Tibial nerve (tissue), 4 donors: ENCODE results near the gene SMAD5. TPM values are rescaled to one million over a fixed set of nuclear protein-coding genes. Genes with fewer than 3 reads are reported as not detected.

Experiments
- DNase-seq, 2 donors: peaks; one replicate each; pipeline ENCODE4 v3.0.0-alpha.2; 2019; ENCODE audit warnings: low spot score in 2 of 2
- H3K27ac ChIP-seq, 4 donors: fragments of 200-600 bp; sonication (generic) in 3 of 4; one replicate each; pipeline ENCODE4 v1.5.1; 2017 to 2019; ENCODE audit warnings: mild to moderate bottlenecking in 1 of 4
- H3K27me3 ChIP-seq, 2 donors: fragments of 200-600 bp; sonication (generic) in 1 of 2; one replicate each; pipeline versions ENCODE4 v1.5.1 to v1.6.0; 2017 to 2019
- H3K36me3 ChIP-seq, 3 donors: fragments of 200-600 bp; sonication (generic); one replicate each; pipeline ENCODE4 v1.5.1; 2018 to 2019
- H3K4me1 ChIP-seq, 4 donors: fragments of 200-600 bp; sonication (generic) in 3 of 4; one replicate each; pipeline ENCODE4 v1.5.1; 2017 to 2019
- H3K4me3 ChIP-seq, 4 donors: fragments of 200-600 bp; sonication (generic) in 3 of 4; one replicate each; pipeline ENCODE4 v1.5.1; 2017 to 2019; ENCODE audit warnings: mild to moderate bottlenecking in 1 of 4, moderate library complexity in 1 of 4
- H3K9me3 ChIP-seq, 4 donors: fragments of 200-600 bp; sonication (generic) in 3 of 4; one replicate each; pipeline ENCODE4 v1.5.1; 2017 to 2019
- EP300 ChIP-seq, 2 donors: sonication (generic); formaldehyde crosslinking; IDR thresholded peaks; one replicate each; pipeline ENCODE4 v1.6.1; 2017; ENCODE audit warnings: antibody characterized with exemption in 2 of 2, mild to moderate bottlenecking in 1 of 2
- POLR2A ChIP-seq, 2 donors: fragments of 450-650 bp; IDR thresholded peaks; one replicate each; pipeline ENCODE4 v1.6.1; 2017; ENCODE audit warnings: antibody characterized with exemption in 2 of 2, mild to moderate bottlenecking in 2 of 2, moderate library complexity in 2 of 2
- WGBS, 2 donors: methylation state at CpG; one replicate each; pipeline ENCODE4 v1.1.5; 2018; 5-methylcytosine and 5-hydroxymethylcytosine counted together
- total RNA-seq, 4 donors: library from RNA; depleted of rRNA; stranded (reverse); fragments of >200 nt; gene quantifications; one replicate each; pipeline ENCODE4 v1.1.0, GENCODE V29; 2016
- TF ChIP-seq, protein P1 (sequence below), 5 experiments: fragments of 200-600 bp in 3 of 5; fragments of 450-650 bp in 2 of 5; sonication (generic) in 3 of 5; IDR thresholded peaks; one replicate each; pipeline ENCODE4 v1.5.1; 2016 to 2019; ENCODE audit warnings: antibody characterized with exemption in 5 of 5, mild to moderate bottlenecking in 3 of 5, moderate library complexity in 2 of 5

SMAD5 gene
- total RNA-seq, 4 donors from 2014 or later = 34.5 to 65.5 (median 54.3) TPM

DNA sequence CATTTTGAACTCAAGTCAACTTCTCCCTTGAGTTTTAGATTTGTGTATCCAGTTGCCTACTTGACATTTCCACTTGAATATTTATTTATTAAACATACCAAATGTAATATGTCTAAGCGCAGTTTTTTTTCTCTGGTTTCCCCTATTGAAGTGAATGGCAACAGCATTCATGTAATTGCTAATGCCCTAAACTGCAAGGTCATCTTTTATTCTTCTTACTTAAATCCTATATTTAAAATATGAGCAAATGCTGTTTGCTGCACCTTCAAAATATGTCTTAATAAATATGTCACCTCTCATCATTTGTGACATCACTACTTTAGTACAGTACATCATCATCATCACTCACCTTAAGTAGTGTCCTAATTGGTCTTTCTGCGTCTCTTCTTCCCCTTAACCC lies 22.4 kb downstream of the SMAD5 start:
- H3K36me3 ChIP-seq = peaks cover 0 to 33% (median 0%) of the 10 kb centered on the region in 3 donors
- no peak for TF ChIP-seq POLR2A (IDR thresholded peaks at IDR 0.05)
- TF ChIP-seq, protein P1, sequence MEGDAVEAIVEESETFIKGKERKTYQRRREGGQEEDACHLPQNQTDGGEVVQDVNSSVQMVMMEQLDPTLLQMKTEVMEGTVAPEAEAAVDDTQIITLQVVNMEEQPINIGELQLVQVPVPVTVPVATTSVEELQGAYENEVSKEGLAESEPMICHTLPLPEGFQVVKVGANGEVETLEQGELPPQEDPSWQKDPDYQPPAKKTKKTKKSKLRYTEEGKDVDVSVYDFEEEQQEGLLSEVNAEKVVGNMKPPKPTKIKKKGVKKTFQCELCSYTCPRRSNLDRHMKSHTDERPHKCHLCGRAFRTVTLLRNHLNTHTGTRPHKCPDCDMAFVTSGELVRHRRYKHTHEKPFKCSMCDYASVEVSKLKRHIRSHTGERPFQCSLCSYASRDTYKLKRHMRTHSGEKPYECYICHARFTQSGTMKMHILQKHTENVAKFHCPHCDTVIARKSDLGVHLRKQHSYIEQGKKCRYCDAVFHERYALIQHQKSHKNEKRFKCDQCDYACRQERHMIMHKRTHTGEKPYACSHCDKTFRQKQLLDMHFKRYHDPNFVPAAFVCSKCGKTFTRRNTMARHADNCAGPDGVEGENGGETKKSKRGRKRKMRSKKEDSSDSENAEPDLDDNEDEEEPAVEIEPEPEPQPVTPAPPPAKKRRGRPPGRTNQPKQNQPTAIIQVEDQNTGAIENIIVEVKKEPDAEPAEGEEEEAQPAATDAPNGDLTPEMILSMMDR (IDR thresholded peaks at IDR 0.05) = no peak
- no peak for TF ChIP-seq EP300 (IDR thresholded peaks at IDR 0.05)
- WGBS, 2 donors = 97 to 99% methylated on average over 2 of the region's 2 CpGs
- H3K27ac ChIP-seq = no peak overlapping the region
- no peaks in the 10 kb centered on the region for H3K9me3 ChIP-seq
- peaks cover 0 to 59% (median 6%) of the 10 kb centered on the region in 4 donors for H3K4me1 ChIP-seq
- no peak overlapping the region for H3K4me3 ChIP-seq
- DNase-seq = no peak
- H3K27me3 ChIP-seq = no peaks in the 10 kb centered on the region

DNA sequence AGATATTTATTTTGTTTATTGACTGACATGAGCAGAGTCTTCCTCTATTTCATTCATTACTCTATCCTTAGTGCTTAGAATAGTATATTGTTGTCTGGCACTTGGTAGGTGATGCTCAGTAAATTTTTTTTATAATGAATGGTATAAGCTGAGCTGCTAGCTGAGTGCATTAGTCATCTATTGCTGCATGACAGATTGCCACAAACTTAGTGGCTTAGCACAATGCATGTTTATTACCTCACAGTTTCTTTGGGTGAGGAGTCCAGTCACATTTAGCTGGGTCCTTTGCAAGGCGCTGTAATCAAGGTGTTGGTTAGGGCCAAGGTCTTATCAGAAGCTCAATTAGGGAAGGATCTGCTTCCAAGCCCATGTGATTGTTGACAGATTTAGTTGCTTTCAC lies 23.1 kb downstream of the SMAD5 start:
- WGBS, 2 donors = 95% methylated on average over 1 of the region's 1 CpG
- H3K36me3 ChIP-seq = peaks cover 0 to 38% (median 0%) of the 10 kb centered on the region in 3 donors
- no peak for TF ChIP-seq POLR2A (IDR thresholded peaks at IDR 0.05)
- no peak for TF ChIP-seq EP300 (IDR thresholded peaks at IDR 0.05)
- TF ChIP-seq, protein P1 (IDR thresholded peaks at IDR 0.05) = no peak
- H3K27me3 ChIP-seq = no peaks in the 10 kb centered on the region
- H3K4me3 ChIP-seq = no peak overlapping the region
- no peak for DNase-seq
- peaks cover 0 to 57% (median 6%) of the 10 kb centered on the region in 4 donors for H3K4me1 ChIP-seq
- H3K9me3 ChIP-seq = no peaks in the 10 kb centered on the region
- H3K27ac ChIP-seq = no peak overlapping the region

DNA sequence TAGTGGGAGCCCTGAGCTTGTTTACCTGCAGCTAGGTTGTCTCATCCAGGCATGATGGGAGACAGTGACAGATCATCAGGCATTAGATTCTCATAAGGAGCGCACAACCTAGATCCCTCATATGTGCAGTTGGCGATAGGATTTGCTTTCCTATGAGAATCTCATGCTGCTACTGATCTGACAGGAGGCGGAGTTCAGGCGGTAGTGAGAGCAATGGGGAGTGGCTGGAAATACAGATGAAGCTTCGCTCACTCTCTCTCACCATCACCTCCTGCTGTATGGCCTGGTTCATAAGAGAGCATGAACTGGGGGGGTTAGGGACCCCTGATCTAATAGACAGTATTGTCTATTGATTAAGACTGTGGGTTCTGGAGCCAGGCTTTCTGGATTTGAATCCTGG lies 24.9 kb downstream of the SMAD5 start:
- DNase-seq = no peak
- 92 to 95% methylated on average over 5 of the region's 5 CpGs for WGBS, 2 donors
- Histone ChIP-seq H3K36me3 (peaks cover 0 to 39% (median 0%) of the 10 kb centered on the region in 3 donors), H3K27me3 (no peaks in the 10 kb centered on the region), H3K4me1 (peaks cover 0 to 58% (median 6%) of the 10 kb centered on the region in 4 donors), H3K4me3 (no peak overlapping the region), H3K9me3 (no peaks in the 10 kb centered on the region), H3K27ac (no peak overlapping the region)
- TF ChIP-seq EP300 (IDR thresholded peaks at IDR 0.05) (no peak), POLR2A (IDR thresholded peaks at IDR 0.05) (no peak)
- TF ChIP-seq, protein P1 (IDR thresholded peaks at IDR 0.05) = no peak

DNA sequence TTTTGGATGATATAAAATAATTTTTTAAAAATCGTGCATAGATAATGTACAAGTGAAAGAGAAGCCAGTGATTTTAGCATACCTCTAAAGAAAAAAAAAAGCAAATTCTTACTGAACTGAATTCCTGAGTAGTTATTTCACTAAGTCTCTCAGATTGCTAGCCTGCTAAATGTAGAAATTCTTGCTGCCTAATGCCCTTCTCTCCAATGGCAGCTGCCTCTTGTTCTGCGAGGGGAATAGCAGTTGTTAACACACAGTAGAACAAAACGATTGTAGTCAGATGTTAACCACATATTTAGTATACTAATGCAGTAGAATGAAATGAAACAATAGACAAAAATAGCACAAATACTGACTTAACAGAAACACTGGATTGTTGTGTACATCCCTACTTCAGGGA lies 26.8 kb downstream of the SMAD5 start:
- TF ChIP-seq POLR2A (IDR thresholded peaks at IDR 0.05) (no peak), EP300 (IDR thresholded peaks at IDR 0.05) (no peak)
- TF ChIP-seq, protein P1 (IDR thresholded peaks at IDR 0.05) = no peak
- H3K27me3 ChIP-seq = no peaks in the 10 kb centered on the region
- DNase-seq = no peak
- peaks cover 0 to 65% (median 7%) of the 10 kb centered on the region in 4 donors for H3K4me1 ChIP-seq
- no peaks in the 10 kb centered on the region for H3K9me3 ChIP-seq
- H3K4me3 ChIP-seq = no peak overlapping the region
- peaks cover 0 to 41% (median 0%) of the 10 kb centered on the region in 3 donors for H3K36me3 ChIP-seq
- 31 to 41% methylated on average over 3 of the region's 3 CpGs for WGBS, 2 donors
- no peak overlapping the region for H3K27ac ChIP-seq

DNA sequence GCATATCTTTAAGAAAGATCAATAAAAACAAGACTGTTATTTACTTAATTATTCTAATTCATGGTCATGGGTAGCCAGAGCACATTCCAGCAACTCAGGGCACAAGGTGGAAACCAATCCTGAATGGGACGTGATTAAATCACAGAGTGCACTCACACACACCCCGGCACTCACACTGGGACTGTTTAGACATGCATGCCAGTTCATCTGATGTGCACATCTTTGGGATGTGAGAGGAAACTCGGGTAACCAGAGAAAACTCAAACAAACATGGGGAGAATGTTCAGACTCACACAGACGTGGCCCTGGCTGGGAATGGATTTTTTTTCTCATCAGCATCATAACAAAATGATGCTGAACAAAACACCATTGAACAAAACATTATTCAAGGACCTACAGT lies 29.4 kb downstream of the SMAD5 start:
- no peak overlapping the region for H3K27ac ChIP-seq
- no peaks in the 10 kb centered on the region for H3K27me3 ChIP-seq
- H3K4me1 ChIP-seq = peaks cover 0 to 46% (median 7%) of the 10 kb centered on the region in 4 donors
- peaks cover 0 to 19% (median 0%) of the 10 kb centered on the region in 3 donors for H3K36me3 ChIP-seq
- WGBS, 2 donors = 36 to 37% methylated on average over 4 of the region's 4 CpGs
- no peak overlapping the region for H3K4me3 ChIP-seq
- no peak for DNase-seq
- H3K9me3 ChIP-seq = no peaks in the 10 kb centered on the region
- TF ChIP-seq POLR2A (IDR thresholded peaks at IDR 0.05) (no peak), EP300 (IDR thresholded peaks at IDR 0.05) (no peak)
- TF ChIP-seq, protein P1 (IDR thresholded peaks at IDR 0.05) = no peak
